GM19043 (cell line): ENCODE data around the gene PIP5K1B.
A peak's percentile ranks its signal among the peaks of the same experiment; 100 is the strongest.

Experiments
- ATAC-seq: cut with Tn5 transposase; IDR thresholded peaks from one replicate; pipeline ENCODE4 v1.9.1; 2021; ENCODE audit warnings: low read depth; ENCODE audit not compliant: unreplicated experiment

PIP5K1B gene

GRCh38 chr9:68895741-68896478 is 190.9 kb downstream of the PIP5K1B start:
- ATAC-seq, result peak; percentile 97

DNA sequence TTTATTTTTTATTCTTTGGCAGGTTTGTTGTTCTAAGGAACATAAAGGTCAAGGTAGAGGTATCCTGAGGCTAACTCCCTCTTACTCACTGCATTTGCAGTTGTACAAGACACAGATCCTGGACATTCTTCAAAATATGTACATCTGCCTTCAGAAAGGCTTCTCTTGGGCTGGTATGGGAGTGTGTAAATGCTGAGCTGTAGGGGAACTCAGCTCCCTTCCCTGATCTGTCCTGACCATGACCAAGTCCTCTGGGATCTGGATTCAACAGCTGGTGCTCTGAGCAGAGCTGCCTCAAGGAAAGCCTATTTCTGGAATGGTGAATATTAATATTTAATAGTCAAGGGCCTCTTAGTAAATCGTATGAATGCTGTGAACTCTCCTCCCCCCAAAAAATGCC is 191.4 kb downstream of the PIP5K1B start:
- ATAC-seq, result peak; percentile 5

DNA sequence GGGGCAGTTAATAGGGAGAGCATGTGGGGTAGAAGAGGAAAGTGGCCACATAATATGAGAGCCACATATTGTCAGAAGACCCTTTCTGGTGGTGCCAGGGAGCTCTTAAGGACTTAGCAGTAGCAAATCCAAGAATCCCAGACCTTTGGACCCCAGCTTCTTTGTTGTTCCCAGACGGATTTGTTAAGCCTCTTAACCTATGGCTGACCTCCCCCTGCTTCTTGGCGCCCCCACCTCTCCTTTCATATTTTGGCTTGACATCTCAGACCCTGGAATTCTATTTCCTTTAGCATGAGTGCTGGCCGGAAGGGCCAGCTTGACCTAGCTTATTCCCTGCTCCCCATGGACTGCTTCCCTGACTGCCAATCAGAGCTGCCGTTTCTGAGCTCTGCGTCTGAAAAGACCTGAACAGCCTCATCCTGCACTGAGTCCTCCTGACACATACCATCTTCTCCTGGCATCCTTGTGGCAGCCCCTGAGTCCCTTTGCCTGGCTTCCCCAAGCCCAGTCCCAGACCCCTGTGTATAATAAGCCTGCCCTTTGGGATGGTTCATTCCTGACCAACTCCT is 192.6 kb downstream of the PIP5K1B start:
- no peak for ATAC-seq

DNA sequence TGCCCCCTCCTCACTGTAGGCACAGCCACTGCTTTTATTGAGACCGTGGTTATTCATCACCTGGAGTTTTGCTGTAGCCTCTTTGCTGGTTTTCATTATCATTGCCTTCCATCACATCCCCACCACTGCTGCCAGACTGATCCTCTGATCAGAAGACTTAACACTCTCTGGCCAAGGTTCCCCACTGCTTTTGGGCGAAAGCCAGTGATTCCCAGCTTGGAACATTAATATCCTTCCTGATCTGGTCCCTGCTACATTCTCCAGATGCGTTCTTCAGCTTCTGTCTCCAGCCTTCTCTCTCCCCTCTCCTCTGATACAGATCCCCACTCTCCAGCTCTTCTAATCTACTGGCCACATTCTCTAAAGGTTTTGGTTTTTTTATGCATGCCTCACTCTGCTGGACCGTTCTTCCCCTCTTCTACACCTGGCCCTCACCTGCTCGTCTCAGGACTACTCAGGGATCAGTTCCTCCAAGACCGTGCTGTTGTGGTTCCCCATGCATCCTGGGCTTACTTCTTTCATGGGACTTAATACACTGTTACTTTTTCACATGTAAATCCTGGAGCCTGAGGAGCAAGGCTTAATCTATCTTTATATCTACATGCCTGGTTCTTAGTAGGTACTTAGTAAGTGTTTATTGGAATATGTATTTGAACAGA is 193.9 kb downstream of the PIP5K1B start:
- no peak for ATAC-seq

- ATAC-seq, result no peak
Observed at GRCh38 chr9:68904454-68904853, 199.4 kb downstream of the PIP5K1B start.

DNA sequence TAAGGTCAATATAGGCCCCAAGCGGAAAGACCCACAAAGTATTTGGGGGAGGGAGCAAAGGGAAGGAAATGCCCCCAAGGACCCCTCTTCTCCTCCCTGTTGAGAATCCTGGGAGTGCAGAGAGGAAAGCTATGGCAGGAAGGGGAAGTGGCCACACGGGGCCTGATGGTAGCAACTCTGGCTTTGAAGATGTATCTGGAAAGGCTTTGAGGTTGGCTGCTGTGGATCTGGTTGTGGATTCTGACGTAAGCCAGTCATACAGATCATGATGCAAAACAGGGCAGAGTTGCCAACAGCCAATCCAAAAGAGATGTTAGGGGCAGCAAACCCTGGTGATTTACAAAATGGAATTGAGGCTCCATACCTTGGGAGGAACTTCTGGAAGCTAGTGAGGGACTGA is 200.1 kb downstream of the PIP5K1B start:
- ATAC-seq, result no peak

DNA sequence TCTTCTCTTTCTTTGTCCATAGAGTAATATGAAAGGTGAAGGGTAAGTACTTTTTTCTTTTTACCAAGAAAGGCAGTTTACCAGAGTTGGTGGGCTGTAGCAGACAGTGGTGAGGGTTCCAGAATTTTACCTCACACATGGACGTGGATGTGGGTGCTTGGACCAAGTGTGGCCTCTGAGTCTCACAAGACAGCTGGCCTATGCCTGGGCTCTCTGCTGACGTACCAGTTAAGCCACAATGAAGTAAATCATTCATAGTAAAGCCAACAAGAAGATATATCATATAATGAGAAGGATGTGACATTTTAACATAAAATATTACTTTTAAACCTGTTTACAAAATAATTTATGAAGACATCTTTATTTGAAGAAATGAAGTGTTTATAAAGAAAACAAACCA is 202.9 kb downstream of the PIP5K1B start:
- no peak for ATAC-seq

DNA sequence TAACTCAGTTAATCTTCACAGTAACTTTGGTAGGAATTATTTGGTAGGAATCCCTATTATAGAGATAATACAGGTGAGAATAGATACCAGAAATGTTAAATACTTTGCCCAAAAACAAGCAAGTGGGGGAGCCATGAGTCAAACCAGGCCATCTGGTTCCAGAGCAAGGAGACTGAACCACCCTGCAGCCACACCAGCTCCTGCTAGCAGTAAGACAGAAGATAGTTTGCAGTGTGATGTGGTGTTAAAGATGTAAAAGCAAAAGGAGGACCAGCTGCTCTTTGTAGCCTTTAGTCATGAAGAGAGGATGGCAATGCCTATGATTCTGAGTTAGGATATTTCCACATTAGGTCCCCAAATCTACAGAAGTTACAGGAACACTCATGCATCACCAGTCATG is 207.5 kb downstream of the PIP5K1B start:
- ATAC-seq, result no peak

GRCh38 chr9:68913054-68913453 is 208.0 kb downstream of the PIP5K1B start:
- ATAC-seq, result no peak

- ATAC-seq, result no peak
Observed at GRCh38 chr9:68914751-68915150, 209.7 kb downstream of the PIP5K1B start.

- ATAC-seq, result peak; percentile 68
Observed at GRCh38 chr9:68919661-68920060, 214.6 kb downstream of the PIP5K1B start.

GRCh38 chr9:68920921-68921320 is 215.9 kb downstream of the PIP5K1B start:
- ATAC-seq, result no peak

GRCh38 chr9:68923480-68923879 is 218.4 kb downstream of the PIP5K1B start:
- ATAC-seq, result no peak

DNA sequence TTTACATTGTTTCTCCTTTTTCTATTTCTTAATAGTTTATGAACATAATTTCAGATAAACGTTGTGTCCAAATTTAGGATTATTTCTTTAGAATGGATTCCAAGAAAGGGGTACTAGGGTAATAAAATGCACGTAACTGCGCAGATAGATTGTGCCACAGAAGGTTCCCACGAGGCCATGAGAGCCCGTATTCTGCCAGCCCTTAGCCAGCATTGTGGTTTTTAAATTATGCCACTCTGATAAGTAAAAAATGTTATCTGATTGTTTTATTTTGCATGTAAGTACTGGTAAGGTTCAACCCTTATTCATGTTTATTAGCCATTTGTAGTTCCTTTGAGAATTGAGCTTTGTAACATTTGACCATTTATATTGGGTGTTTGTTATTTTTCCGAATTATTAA is 220.1 kb downstream of the PIP5K1B start:
- ATAC-seq, result no peak

- no peak for ATAC-seq
Observed at GRCh38 chr9:68927165-68927564, 222.1 kb downstream of the PIP5K1B start.

- ATAC-seq, result no peak
Observed at GRCh38 chr9:68931821-68932220, 226.8 kb downstream of the PIP5K1B start.

GRCh38 chr9:68932458-68932857 is 227.4 kb downstream of the PIP5K1B start:
- ATAC-seq, result no peak

- ATAC-seq, result peak; percentile 97
Observed at GRCh38 chr9:68933434-68934328, 228.6 kb downstream of the PIP5K1B start.

GRCh38 chr9:68934329-68934644 is 229.2 kb downstream of the PIP5K1B start:
- no peak for ATAC-seq

GRCh38 chr9:68940573-68940972 is 235.5 kb downstream of the PIP5K1B start:
- ATAC-seq, result no peak
